IMR-90 (cell line): ENCODE data around the gene TTC39C.

Source experiments
- BHLHE40 ChIP-seq: fragments of 150-350 bp; IDR thresholded peaks from 2 replicates; pipeline ENCODE4 v1.6.1; 2016; ENCODE audit warnings: mild to moderate bottlenecking, low read depth, low read length
- CEBPB ChIP-seq: IDR thresholded peaks from 2 replicates; pipeline ENCODE4 v1.6.1; 2012; ENCODE audit warnings: low read depth, low read length, improper control_type of control experiment
- CHD1 ChIP-seq: IDR thresholded peaks from 2 replicates; pipeline ENCODE4 v1.6.1; 2012; ENCODE audit warnings: low read depth, low read length, improper control_type of control experiment
- FOS ChIP-seq: fragments of 150-350 bp; IDR thresholded peaks from 2 replicates; pipeline ENCODE4 v1.6.1; 2016; ENCODE audit warnings: low read depth, low read length
- MXI1 ChIP-seq: IDR thresholded peaks from 2 replicates; pipeline ENCODE4 v1.6.1; 2012; ENCODE audit warnings: low read depth, mild to moderate bottlenecking, low read length, moderate library complexity, borderline replicate concordance
- POLR2A ChIP-seq: IDR thresholded peaks from 2 replicates; pipeline ENCODE4 v1.6.1; 2012; ENCODE audit warnings: mild to moderate bottlenecking, low read depth, low read length
- RAD21 ChIP-seq: IDR thresholded peaks from 2 replicates; pipeline ENCODE4 v1.6.1; 2012; ENCODE audit warnings: low read length, improper control_type of control experiment
- RCOR1 ChIP-seq: IDR thresholded peaks from 2 replicates; pipeline ENCODE4 v1.6.1; 2012; ENCODE audit warnings: mild to moderate bottlenecking, low read length, improper control_type of control experiment; ENCODE audit not compliant: insufficient replicate concordance
- RFX5 ChIP-seq: IDR thresholded peaks from 2 replicates; pipeline ENCODE4 v1.8.0; 2012; ENCODE audit warnings: low read depth, mild to moderate bottlenecking, low read length, moderate library complexity
- SMC3 ChIP-seq: fragments of 150-350 bp; IDR thresholded peaks from 2 replicates; pipeline ENCODE4 v1.6.1; 2016; ENCODE audit warnings: low read depth, mild to moderate bottlenecking, antibody characterized with exemption, low read length, moderate library complexity
- TF ChIP-seq, protein P1 (sequence below): fragments of 150-350 bp; IDR thresholded peaks from 2 replicates; pipeline ENCODE4 v1.6.1; 2017; ENCODE audit warnings: mild to moderate bottlenecking, antibody characterized with exemption, low read length, low read depth
- TF ChIP-seq, protein P2 (sequence below): conservative IDR thresholded peaks from 2 replicates; pipeline ENCODE4 v1.5.1; 2012; ENCODE audit warnings: mild to moderate bottlenecking, low read depth, low read length, improper control_type of control experiment

DNA sequence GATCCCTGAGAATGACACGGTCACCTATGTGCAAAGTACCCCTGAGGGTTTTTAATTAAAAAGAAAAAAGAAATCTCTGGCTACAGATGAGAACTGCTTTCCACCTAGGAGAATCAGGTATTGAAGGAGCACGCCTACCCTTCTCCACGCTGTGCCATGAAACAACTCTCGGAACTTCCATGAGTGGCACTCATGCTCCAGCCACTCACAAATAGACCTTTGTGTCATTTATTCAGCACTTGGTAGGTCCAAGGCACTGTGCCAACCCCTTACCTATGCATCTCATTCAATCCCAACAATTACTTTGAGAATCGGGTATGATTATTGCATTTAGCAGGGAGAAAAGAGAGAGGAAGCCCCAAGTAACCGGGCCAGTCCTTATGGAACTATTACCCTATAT is 44.9 kb upstream of the TTC39C start:
- TF ChIP-seq RAD21 (no peak), POLR2A (no peak), SMC3 (no peak), RFX5 (no peak), RCOR1 (no peak), CEBPB (no peak), MXI1 (no peak), BHLHE40 (no peak), FOS (no peak), CHD1 (no peak)
- TF ChIP-seq, protein P1, sequence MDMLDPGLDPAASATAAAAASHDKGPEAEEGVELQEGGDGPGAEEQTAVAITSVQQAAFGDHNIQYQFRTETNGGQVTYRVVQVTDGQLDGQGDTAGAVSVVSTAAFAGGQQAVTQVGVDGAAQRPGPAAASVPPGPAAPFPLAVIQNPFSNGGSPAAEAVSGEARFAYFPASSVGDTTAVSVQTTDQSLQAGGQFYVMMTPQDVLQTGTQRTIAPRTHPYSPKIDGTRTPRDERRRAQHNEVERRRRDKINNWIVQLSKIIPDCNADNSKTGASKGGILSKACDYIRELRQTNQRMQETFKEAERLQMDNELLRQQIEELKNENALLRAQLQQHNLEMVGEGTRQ = no peak
- TF ChIP-seq, protein P2, sequence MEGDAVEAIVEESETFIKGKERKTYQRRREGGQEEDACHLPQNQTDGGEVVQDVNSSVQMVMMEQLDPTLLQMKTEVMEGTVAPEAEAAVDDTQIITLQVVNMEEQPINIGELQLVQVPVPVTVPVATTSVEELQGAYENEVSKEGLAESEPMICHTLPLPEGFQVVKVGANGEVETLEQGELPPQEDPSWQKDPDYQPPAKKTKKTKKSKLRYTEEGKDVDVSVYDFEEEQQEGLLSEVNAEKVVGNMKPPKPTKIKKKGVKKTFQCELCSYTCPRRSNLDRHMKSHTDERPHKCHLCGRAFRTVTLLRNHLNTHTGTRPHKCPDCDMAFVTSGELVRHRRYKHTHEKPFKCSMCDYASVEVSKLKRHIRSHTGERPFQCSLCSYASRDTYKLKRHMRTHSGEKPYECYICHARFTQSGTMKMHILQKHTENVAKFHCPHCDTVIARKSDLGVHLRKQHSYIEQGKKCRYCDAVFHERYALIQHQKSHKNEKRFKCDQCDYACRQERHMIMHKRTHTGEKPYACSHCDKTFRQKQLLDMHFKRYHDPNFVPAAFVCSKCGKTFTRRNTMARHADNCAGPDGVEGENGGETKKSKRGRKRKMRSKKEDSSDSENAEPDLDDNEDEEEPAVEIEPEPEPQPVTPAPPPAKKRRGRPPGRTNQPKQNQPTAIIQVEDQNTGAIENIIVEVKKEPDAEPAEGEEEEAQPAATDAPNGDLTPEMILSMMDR = no peak
